Neural progenitor cell (in vitro differentiated cells): ENCODE data around the gene ADCY2. TPM values are rescaled to one million over a fixed set of nuclear protein-coding genes. Genes with fewer than 3 reads are reported as not detected.

ENCODE experiments used
- DNase-seq: peaks from one replicate; pipeline ENCODE4 v3.0.0-alpha.2; 2016; ENCODE audit warnings: low spot score
- H2AFZ ChIP-seq: fragments of 200-600 bp; sonication (generic); replicated peaks from 2 replicates; pipeline ENCODE4 v1.6.1; 2016; ENCODE audit warnings: antibody characterized with exemption
- H3F3A ChIP-seq: fragments of 200-600 bp; sonication (generic); 2 replicates; pipeline ENCODE4 v1.6.1; 2016; ENCODE audit warnings: antibody characterized with exemption, low read depth
- H3K27ac ChIP-seq: fragments of 200-600 bp; sonication (generic); 2 replicates; pipeline ENCODE4 v1.5.1; 2016; ENCODE audit warnings: mild to moderate bottlenecking
- H3K27me3 ChIP-seq: fragments of 200-600 bp; sonication (generic); 2 replicates; pipeline ENCODE4 v1.6.1; 2016; ENCODE audit warnings: mild to moderate bottlenecking, moderate library complexity
- H3K36me3 ChIP-seq: fragments of 200-600 bp; sonication (generic); 2 replicates; pipeline ENCODE4 v1.5.1; 2016
- H3K4me1 ChIP-seq: fragments of 200-600 bp; sonication (generic); 2 replicates; pipeline ENCODE4 v1.6.1; 2016; ENCODE audit warnings: mixed run types
- H3K4me2 ChIP-seq: fragments of 200-600 bp; sonication (generic); 2 replicates; pipeline ENCODE4 v1.6.1; 2016
- H3K4me3 ChIP-seq: fragments of 200-600 bp; sonication (generic); 2 replicates; pipeline ENCODE4 v1.5.1; 2016
- H3K79me2 ChIP-seq: fragments of 200-600 bp; sonication (generic); 2 replicates; pipeline ENCODE4 v1.6.1; 2016; ENCODE audit warnings: low read depth
- H3K9ac ChIP-seq: fragments of 200-600 bp; sonication (generic); 2 replicates; pipeline ENCODE4 v1.6.1; 2016
- H3K9me3 ChIP-seq: fragments of 200-600 bp; sonication (generic); 2 replicates; pipeline ENCODE4 v1.5.1; 2016; ENCODE audit warnings: low read depth
- H4K20me1 ChIP-seq: fragments of 200-600 bp; sonication (generic); 2 replicates; pipeline ENCODE4 v1.6.1; 2016; ENCODE audit warnings: low read depth
- H3K27ac Mint-ChIP-seq: 3 replicates; pipeline ENCODE4 v1.8.0; 2021; ENCODE audit warnings: mixed read lengths
- H3K27me3 Mint-ChIP-seq: 2 replicates; pipeline ENCODE4 v1.8.0; 2022; ENCODE audit warnings: low read depth, mild to moderate bottlenecking, inconsistent platforms, moderate library complexity, mixed read lengths; ENCODE audit not compliant: insufficient read depth
- H3K36me3 Mint-ChIP-seq: 3 replicates; pipeline ENCODE4 v1.8.0; 2021; ENCODE audit warnings: mixed read lengths
- H3K4me1 Mint-ChIP-seq: 3 replicates; pipeline ENCODE4 v1.8.0; 2021; ENCODE audit warnings: mixed read lengths
- H3K4me3 Mint-ChIP-seq: 3 replicates; pipeline ENCODE4 v1.8.0; 2021; ENCODE audit warnings: mild to moderate bottlenecking, moderate library complexity, mixed read lengths
- H3K9me3 Mint-ChIP-seq: 3 replicates; pipeline ENCODE4 v1.8.0; 2020; ENCODE audit warnings: mixed read lengths
- CTCF ChIP-seq: fragments of 200-600 bp; sonication (generic); IDR thresholded peaks from 2 replicates; pipeline ENCODE4 v1.5.1; 2017; ENCODE audit warnings: antibody characterized with exemption, mild to moderate bottlenecking
- EZH2 ChIP-seq: fragments of 200-600 bp; sonication (generic); IDR thresholded peaks from 2 replicates; pipeline ENCODE4 v1.6.1; 2017; ENCODE audit warnings: antibody characterized with exemption, mild to moderate bottlenecking, moderate library complexity
- EZH2phosphoT487 ChIP-seq: fragments of 200-600 bp; sonication (generic); IDR thresholded peaks from 2 replicates; pipeline ENCODE4 v1.6.1; 2017; ENCODE audit warnings: antibody characterized with exemption
- total RNA-seq: library from RNA; depleted of rRNA; stranded (reverse); fragments of >200 nt; gene quantifications from 2 replicates; pipeline ENCODE4 v1.2.3, GENCODE V29; 2015; ENCODE audit warnings: low replicate concordance

ADCY2 gene
- total RNA-seq, 1 donor from 2014 or later: 1.2 TPM

- H3K27ac ChIP-seq: no peak overlapping the region
- no peak for DNase-seq
- H3K9ac ChIP-seq: no peak overlapping the region
- no peaks in the 10 kb centered on the region for H3K27me3 ChIP-seq
- H2AFZ ChIP-seq: no peak overlapping the region
- Mint-ChIP-seq H3K36me3 (no peaks in the 10 kb centered on the region), H3K4me3 (no peak overlapping the region), H3K27me3 (peaks cover 2% of the 10 kb centered on the region), H3K27ac (no peak overlapping the region), H3K9me3 (no peaks in the 10 kb centered on the region), H3K4me1 (peaks cover 7% of the 10 kb centered on the region)
- no peaks in the 10 kb centered on the region for H3K79me2 ChIP-seq
- no peak overlapping the region for H3K4me2 ChIP-seq
- no peaks in the 10 kb centered on the region for H3K36me3 ChIP-seq
- no peaks in the 10 kb centered on the region for H3K9me3 ChIP-seq
- no peak overlapping the region for H3K4me3 ChIP-seq
- H3F3A ChIP-seq: no peaks in the 10 kb centered on the region
- H4K20me1 ChIP-seq: no peaks in the 10 kb centered on the region
- H3K4me1 ChIP-seq: no peaks in the 10 kb centered on the region
- TF ChIP-seq CTCF (no peak), EZH2phosphoT487 (no peak), EZH2 (no peak)
These were observed 254.8 kb downstream of the ADCY2 start for GRCh38 chr5:7650755-7651154.

GRCh38 chr5:7653046-7653445 is 257.1 kb downstream of the ADCY2 start:
- no peak overlapping the region for H3K27ac Mint-ChIP-seq
- no peak overlapping the region for H2AFZ ChIP-seq
- no peak overlapping the region for H3K27ac ChIP-seq
- H3K9me3 Mint-ChIP-seq: no peaks in the 10 kb centered on the region
- no peaks in the 10 kb centered on the region for H3F3A ChIP-seq
- no peak overlapping the region for H3K9ac ChIP-seq
- H3K36me3 ChIP-seq: no peaks in the 10 kb centered on the region
- no peak overlapping the region for H3K4me3 Mint-ChIP-seq
- H3K36me3 Mint-ChIP-seq: no peaks in the 10 kb centered on the region
- H4K20me1 ChIP-seq: no peaks in the 10 kb centered on the region
- no peaks in the 10 kb centered on the region for H3K4me1 ChIP-seq
- peaks cover 7% of the 10 kb centered on the region for H3K4me1 Mint-ChIP-seq
- H3K9me3 ChIP-seq: no peaks in the 10 kb centered on the region
- no peak overlapping the region for H3K4me3 ChIP-seq
- DNase-seq: no peak
- no peak for TF ChIP-seq CTCF
- TF ChIP-seq EZH2phosphoT487: no peak
- TF ChIP-seq EZH2: no peak
- H3K27me3 Mint-ChIP-seq: peaks cover 2% of the 10 kb centered on the region
- H3K4me2 ChIP-seq: no peak overlapping the region
- H3K27me3 ChIP-seq: no peaks in the 10 kb centered on the region
- no peaks in the 10 kb centered on the region for H3K79me2 ChIP-seq

DNA sequence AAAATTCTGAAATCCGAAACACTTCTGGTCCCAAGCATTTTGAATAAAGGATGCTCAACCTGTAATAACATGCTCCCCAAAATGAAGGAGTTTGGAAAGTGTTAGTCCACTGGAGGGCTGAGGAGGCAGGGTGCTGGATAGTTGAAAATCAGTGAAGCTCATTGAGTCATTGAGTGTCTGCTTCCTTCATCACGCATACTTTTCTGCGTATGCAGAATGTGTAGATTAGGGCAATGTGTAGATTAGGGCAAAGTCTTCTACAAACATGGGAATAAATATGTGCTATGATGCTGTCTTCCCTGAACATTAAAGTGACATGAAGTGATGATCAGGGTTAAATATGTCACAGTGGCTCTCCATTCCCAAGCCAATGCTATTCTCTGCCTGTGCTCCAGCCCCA is 261.2 kb downstream of the ADCY2 start:
- H2AFZ ChIP-seq: no peak overlapping the region
- H3K9ac ChIP-seq: no peak overlapping the region
- H3K4me2 ChIP-seq: no peak overlapping the region
- H3K4me3 Mint-ChIP-seq: no peak overlapping the region
- H3K4me1 ChIP-seq: no peaks in the 10 kb centered on the region
- no peak for DNase-seq
- no peaks in the 10 kb centered on the region for H3K4me1 Mint-ChIP-seq
- H3K36me3 Mint-ChIP-seq: no peaks in the 10 kb centered on the region
- H3K9me3 ChIP-seq: no peaks in the 10 kb centered on the region
- H3K27ac ChIP-seq: no peak overlapping the region
- H3F3A ChIP-seq: no peaks in the 10 kb centered on the region
- no peaks in the 10 kb centered on the region for H3K36me3 ChIP-seq
- H3K27me3 ChIP-seq: no peaks in the 10 kb centered on the region
- peaks cover 6% of the 10 kb centered on the region for H3K27me3 Mint-ChIP-seq
- no peak overlapping the region for H3K27ac Mint-ChIP-seq
- TF ChIP-seq CTCF (no peak), EZH2phosphoT487 (no peak), EZH2 (no peak)
- no peak overlapping the region for H3K4me3 ChIP-seq
- no peaks in the 10 kb centered on the region for H4K20me1 ChIP-seq
- no peaks in the 10 kb centered on the region for H3K79me2 ChIP-seq
- no peaks in the 10 kb centered on the region for H3K9me3 Mint-ChIP-seq

DNA sequence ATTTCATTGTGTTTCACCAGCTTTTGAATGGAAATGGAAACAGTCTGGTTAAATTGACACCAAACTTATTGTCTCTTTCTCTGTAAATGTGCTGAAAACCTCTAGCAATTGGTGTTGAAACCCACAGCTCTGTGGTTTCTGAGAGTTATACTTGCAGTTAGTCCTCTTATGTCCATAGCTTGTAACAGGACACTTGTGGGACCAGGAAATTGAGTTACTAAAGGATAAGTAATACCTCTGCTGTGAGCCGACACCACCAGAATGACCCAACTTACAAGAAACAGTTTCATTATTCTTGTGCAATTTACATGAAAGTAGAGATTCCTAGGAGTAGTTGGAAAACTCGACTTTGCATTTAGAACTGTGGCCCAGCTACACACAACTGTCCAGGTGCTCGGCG is 263.5 kb downstream of the ADCY2 start:
- H3K4me2 ChIP-seq: no peak overlapping the region
- H3K36me3 ChIP-seq: no peaks in the 10 kb centered on the region
- no peaks in the 10 kb centered on the region for H3K79me2 ChIP-seq
- no peak overlapping the region for H2AFZ ChIP-seq
- Mint-ChIP-seq H3K9me3 (no peaks in the 10 kb centered on the region), H3K4me3 (no peak overlapping the region), H3K36me3 (no peaks in the 10 kb centered on the region), H3K27ac (no peak overlapping the region), H3K4me1 (no peaks in the 10 kb centered on the region), H3K27me3 (peaks cover 6% of the 10 kb centered on the region)
- DNase-seq: no peak
- H3K9ac ChIP-seq: no peak overlapping the region
- no peak overlapping the region for H3K27ac ChIP-seq
- H3K4me3 ChIP-seq: no peak overlapping the region
- no peaks in the 10 kb centered on the region for H3K4me1 ChIP-seq
- no peaks in the 10 kb centered on the region for H3K9me3 ChIP-seq
- TF ChIP-seq EZH2 (no peak), CTCF (no peak), EZH2phosphoT487 (no peak)
- H3K27me3 ChIP-seq: no peaks in the 10 kb centered on the region
- no peaks in the 10 kb centered on the region for H3F3A ChIP-seq
- H4K20me1 ChIP-seq: no peaks in the 10 kb centered on the region
